ENCODE data around the gene TMEM213. TPM values are rescaled to one million over a fixed set of nuclear protein-coding genes. Genes with fewer than 3 reads are reported as not detected.

TMEM213 gene
- total and polyA plus RNA-seq, 2 of the 8 experiments (the other 6 are each of a cell fraction or from before 2014, with no cell fraction given): 0.21 to 0.67 TPM

- no peaks in the 10 kb centered on the region for H3K79me2 ChIP-seq (ENCODE audit: control insufficient read depth in 1 of 2, insufficient read depth in 2 of 2, low read length in 2 of 2)
- H2AFZ ChIP-seq (ENCODE audit: low read length): no peak overlapping the region
- no peaks in the 10 kb centered on the region; the same call in 1 of the 2 replicates for H3K79me1 ChIP-seq (ENCODE audit: low read depth, low read length)
- H3K4me2 ChIP-seq (ENCODE audit: insufficient read depth in 1 of 2, low read depth in 2 of 2, low read length in 2 of 2): no peak overlapping the region
- CTCF ChIA-PET (ENCODE audit: partially characterized antibody): interaction anchor here (0.6 to 3.6 kb wide), 19 partner anchors 8 to 188 kb away, joined by 3 to 21 read pairs (median 5); no protein-coding TSS in a partner anchor
- H3K4me3 ChIP-seq (ENCODE audit: extremely low read depth in 1 of 4, insufficient read depth in 2 of 4, low read depth in 3 of 4, low read length in 4 of 4): no peak overlapping the region
- H4K8ac ChIP-seq (ENCODE audit: extremely low read depth, insufficient read depth, low read length): no peak overlapping the region
- no peak overlapping the region for H3K14ac ChIP-seq (ENCODE audit: insufficient read length)
- no peak overlapping the region for H2BK15ac ChIP-seq (ENCODE audit: low read length)
- no peaks in the 10 kb centered on the region for H3K36me3 ChIP-seq (ENCODE audit: control insufficient read depth in 2 of 4, insufficient read depth in 4 of 4, low read length in 3 of 4)
- H3K56ac ChIP-seq (replicated peaks; ENCODE audit: insufficient read length, low read depth, low read length): no peak overlapping the region
- FAIRE-seq (no peak), DNase-seq (ENCODE audit: low read depth in 1 of 2, low spot score in 2 of 2) (no peak)
- no peak overlapping the region for H3K4ac ChIP-seq (replicated peaks; ENCODE audit: insufficient read length, low read depth, low read length)
- H2BK5ac ChIP-seq (ENCODE audit: low read depth, low read length): no peak overlapping the region
- H3K23me2 ChIP-seq (ENCODE audit: low read depth, low read length): no peaks in the 10 kb centered on the region
- no peak overlapping the region for H2BK20ac ChIP-seq (ENCODE audit: low read length)
- H2AK5ac ChIP-seq (ENCODE audit: low read depth, low read length): no peak overlapping the region
- no peak overlapping the region for H4K5ac ChIP-seq (ENCODE audit: insufficient read length, low read depth, low read length)
- H3K18ac ChIP-seq (ENCODE audit: extremely low read depth, low read length): no peak overlapping the region
- H3K9me3 ChIP-seq (ENCODE audit: insufficient read depth in 2 of 2, low read depth in 1 of 2, low read length in 1 of 2): no peaks in the 10 kb centered on the region
- H4K20me1 ChIP-seq (replicated peaks in 1 of 2; ENCODE audit: control insufficient read depth in 1 of 2, insufficient read depth in 2 of 2, low read length in 2 of 2): no peaks in the 10 kb centered on the region
- no peak overlapping the region for H3K9ac ChIP-seq (replicated peaks in 1 of 4; ENCODE audit: extremely low read depth in 1 of 4, low read depth in 3 of 4, low read length in 3 of 4)
- H4K91ac ChIP-seq (replicated peaks; ENCODE audit: insufficient read length, low read length): no peak overlapping the region
- H3K23ac ChIP-seq (ENCODE audit: insufficient read length): no peak overlapping the region
- H2BK120ac ChIP-seq (replicated peaks; ENCODE audit: low read depth, low read length): no peak overlapping the region
- POLR2A ChIA-PET (ENCODE audit: partially characterized antibody): no interaction called here
- no peaks in the 10 kb centered on the region for H3K27me3 ChIP-seq (replicated peaks in 1 of 4; ENCODE audit: control insufficient read depth in 3 of 4, extremely low read depth in 1 of 4, insufficient read depth in 3 of 4, low read length in 3 of 4)
- WGBS, 2 experiments (ENCODE audit: extremely low coverage in 1 of 2, insufficient coverage in 1 of 2, insufficient read length in 1 of 2, insufficient replicate concordance in 2 of 2, low coverage in 1 of 2, low lambda C conversion rate in 2 of 2, missing lambda C conversion rate in 1 of 2): 88% methylated on average over 9 of the region's 9 CpGs; no CpG with 5 or more reads in 1 of the 2 experiments
- H3K27ac ChIP-seq (ENCODE audit: low read depth, low read length): no peak overlapping the region
- no peaks in the 10 kb centered on the region; a peak in 2 of 7 replicates for H3K4me1 ChIP-seq (replicated peaks in 1 of 4; ENCODE audit: control insufficient read depth in 3 of 4, insufficient read depth in 4 of 4, low read length in 3 of 4)
- no peak overlapping the region for H2BK12ac ChIP-seq (ENCODE audit: low read depth, low read length)
Observed at GRCh38 chr7:138887085-138887710, 89.4 kb downstream of the TMEM213 start.

Data from H1 (cell line).